Sigmoid colon (tissue), 4 donors: Measurements from ENCODE around the gene SMIM36.
"Not testable (repeated sequence)": the region's sequence is repeated elsewhere in the genome, so short reads cannot be mapped to it uniquely, and the experiment has no call there.

Source experiments
- CTCF ChIP-seq, 4 experiments: fragments of 450-650 bp in 3 of 4; fragments of 200-600 bp in 1 of 4; IDR thresholded peaks; one replicate each; pipeline ENCODE4 v1.5.1; 2016 to 2019; ENCODE audit warnings: antibody characterized with exemption in 4 of 4, mild to moderate bottlenecking in 3 of 4, moderate library complexity in 2 of 4
- POLR2A ChIP-seq, 2 donors: fragments of 450-650 bp; IDR thresholded peaks; one replicate each; pipeline ENCODE4 v1.6.1; 2016; ENCODE audit warnings: antibody characterized with exemption in 2 of 2, mild to moderate bottlenecking in 2 of 2, moderate library complexity in 2 of 2
- POLR2AphosphoS5 ChIP-seq, 4 donors: sonication (generic); formaldehyde crosslinking; IDR thresholded peaks; one replicate each; pipeline ENCODE4 v1.6.1; 2017; ENCODE audit warnings: antibody characterized with exemption in 4 of 4

GRCh38 chr17:55507669-55508068, 3.6 kb downstream of the SMIM36 start:
- not testable (repeated sequence) for TF ChIP-seq CTCF, POLR2A (IDR thresholded peaks at IDR 0.05)
- peak; percentile 78 to 89 (median 87) for TF ChIP-seq POLR2AphosphoS5 (IDR thresholded peaks at IDR 0.05)
